GM12801 (cell line): ENCODE data around the gene SV2C.

ENCODE experiments used
- CTCF ChIP-seq: IDR thresholded peaks from one replicate; pipeline ENCODE4 v1.5.1; 2011; ENCODE audit warnings: control low read depth; ENCODE audit not compliant: insufficient read length; ENCODE audit errors: extremely low read depth

Gene SV2C

GRCh38 chr5:76257897-76258296, 174.7 kb downstream of the SV2C start:
- no peak for TF ChIP-seq CTCF

GRCh38 chr5:76264681-76265080, 181.5 kb downstream of the SV2C start:
- TF ChIP-seq CTCF: no peak

- no peak for TF ChIP-seq CTCF
These were observed 186.2 kb downstream of the SV2C start for GRCh38 chr5:76269259-76269931.

- no peak for TF ChIP-seq CTCF
These were observed 186.9 kb downstream of the SV2C start for GRCh38 chr5:76269932-76270610.

GRCh38 chr5:76271836-76272235, 188.7 kb downstream of the SV2C start:
- no peak for TF ChIP-seq CTCF

- no peak for TF ChIP-seq CTCF
These were observed 190.2 kb downstream of the SV2C start for GRCh38 chr5:76273206-76273885.

- TF ChIP-seq CTCF: no peak
These were observed 191.4 kb downstream of the SV2C start for GRCh38 chr5:76274571-76274970.
